Gastroesophageal sphincter (tissue), 4 donors: Measurements from ENCODE around the gene COL18A1. TPM values are rescaled to one million over a fixed set of nuclear protein-coding genes. Genes with fewer than 3 reads are reported as not detected.

Source experiments
- ATAC-seq: fragments of 150-250 bp; one replicate; pipeline ENCODE4 v1.9.1; 2016; ENCODE audit warnings: mild to moderate bottlenecking, moderate library complexity
- H3K27ac ChIP-seq, 4 donors: fragments of 200-600 bp; sonication (generic) in 3 of 4; 1 replicate in 3 of 4; 2 replicates in 1 of 4; pipeline ENCODE4 v1.5.1; 2016 to 2019
- H3K27me3 ChIP-seq: fragments of 200-600 bp; sonication (generic); one replicate; pipeline ENCODE4 v1.5.1; 2019
- H3K36me3 ChIP-seq, 2 donors: fragments of 200-600 bp; sonication (generic); one replicate each; pipeline ENCODE4 v1.5.1; 2019; ENCODE audit warnings: control low read depth in 1 of 2
- H3K4me1 ChIP-seq, 3 donors: fragments of 200-600 bp; sonication (generic); 1 replicate in 2 of 3; 2 replicates in 1 of 3; pipeline ENCODE4 v1.5.1; 2016 to 2019; ENCODE audit warnings: control low read depth in 2 of 3
- H3K4me3 ChIP-seq, 2 donors: fragments of 200-600 bp; sonication (generic); one replicate each; pipeline ENCODE4 v1.5.1; 2019; ENCODE audit warnings: mild to moderate bottlenecking in 1 of 2, moderate library complexity in 1 of 2
- H3K9me3 ChIP-seq, 3 donors: fragments of 200-600 bp; sonication (generic); one replicate each; pipeline ENCODE4 v1.5.1; 2017 to 2019; ENCODE audit warnings: control low read depth in 2 of 3
- CTCF ChIP-seq, 4 experiments: fragments of 200-600 bp in 2 of 4; fragments of 450-650 bp in 2 of 4; sonication (generic) in 1 of 4; IDR thresholded peaks; one replicate each; pipeline ENCODE4 v1.5.1; 2017 to 2019; ENCODE audit warnings: antibody characterized with exemption in 4 of 4, mild to moderate bottlenecking in 2 of 4, moderate library complexity in 2 of 4
- EP300 ChIP-seq: sonication (generic); formaldehyde crosslinking; IDR thresholded peaks from one replicate; pipeline ENCODE4 v1.6.1; 2017; ENCODE audit warnings: antibody characterized with exemption, mild to moderate bottlenecking
- POLR2A ChIP-seq, 2 donors: fragments of 450-650 bp; IDR thresholded peaks; one replicate each; pipeline ENCODE4 v1.6.1; 2017; ENCODE audit warnings: antibody characterized with exemption in 2 of 2, mild to moderate bottlenecking in 2 of 2, moderate library complexity in 1 of 2
- POLR2AphosphoS5 ChIP-seq: sonication (generic); formaldehyde crosslinking; IDR thresholded peaks from one replicate; pipeline ENCODE4 v1.6.1; 2017; ENCODE audit warnings: antibody characterized with exemption
- WGBS, 2 donors: methylation state at CpG; one replicate each; pipeline ENCODE4 v1.1.5; 2018; ENCODE audit warnings: low coverage in 1 of 2; 5-methylcytosine and 5-hydroxymethylcytosine counted together
- total RNA-seq, 4 donors: library from RNA; depleted of rRNA; stranded (reverse); fragments of >200 nt; gene quantifications; one replicate each; pipeline ENCODE4 v1.1.0, GENCODE V29; 2016

The COL18A1 gene
- total RNA-seq, 4 donors from 2014 or later: 69.3 to 116 (median 78.4) TPM

- H3K27ac ChIP-seq: no peak overlapping the region
- H3K9me3 ChIP-seq: peaks cover 0 to 1% (median 0%) of the 10 kb centered on the region in 3 donors
- TF ChIP-seq POLR2A (IDR thresholded peaks at IDR 0.05): no peak
- no peak for TF ChIP-seq EP300
- TF ChIP-seq CTCF (IDR thresholded peaks at IDR 0.05): no peak
- TF ChIP-seq POLR2AphosphoS5: no peak
- H3K4me1 ChIP-seq: no peaks in the 10 kb centered on the region
- peaks cover 0 to 58% of the 10 kb centered on the region in 2 donors for H3K36me3 ChIP-seq
- H3K27me3 ChIP-seq: no peaks in the 10 kb centered on the region
- H3K4me3 ChIP-seq: no peak overlapping the region
- WGBS, 2 donors: 61% methylated on average over 3 of the region's 8 CpGs; no CpG with 5 or more reads in 1 of the 2 donors
- ATAC-seq: no peak
Observed at GRCh38 chr21:45512626-45513002, 107.6 kb downstream of the COL18A1 start.

GRCh38 chr21:45513003-45513717 is 108.2 kb downstream of the COL18A1 start:
- no peak for ATAC-seq
- no CpG with 5 or more reads among the region's 19 CpGs for WGBS, 2 donors
- H3K36me3 ChIP-seq: peaks cover 0 to 58% of the 10 kb centered on the region in 2 donors

GRCh38 chr21:45513741-45514310 is 108.9 kb downstream of the COL18A1 start:
- no CpG with 5 or more reads among the region's 11 CpGs for WGBS, 2 donors
- Histone ChIP-seq H3K27ac (no peak overlapping the region), H3K36me3 (peaks cover 0 to 54% of the 10 kb centered on the region in 2 donors), H3K4me1 (no peaks in the 10 kb centered on the region), H3K9me3 (peaks cover 0 to 13% (median 0%) of the 10 kb centered on the region in 3 donors), H3K27me3 (no peaks in the 10 kb centered on the region), H3K4me3 (no peak overlapping the region)
- TF ChIP-seq CTCF (IDR thresholded peaks at IDR 0.05): no peak
- no peak for TF ChIP-seq EP300
- no peak for TF ChIP-seq POLR2A (IDR thresholded peaks at IDR 0.05)
- TF ChIP-seq POLR2AphosphoS5: no peak
- no peak for ATAC-seq

More at GRCh38 chr21:45513003-45513717, 108.2 kb downstream of the COL18A1 start:
- H3K27ac ChIP-seq: no peak overlapping the region
- no peaks in the 10 kb centered on the region for H3K27me3 ChIP-seq
- H3K9me3 ChIP-seq: peaks cover 0 to 7% (median 0%) of the 10 kb centered on the region in 3 donors
- H3K4me1 ChIP-seq: no peaks in the 10 kb centered on the region
- H3K4me3 ChIP-seq: no peak overlapping the region
- TF ChIP-seq CTCF (IDR thresholded peaks at IDR 0.05) (no peak), POLR2AphosphoS5 (no peak), EP300 (no peak), POLR2A (IDR thresholded peaks at IDR 0.05) (no peak)

- Histone ChIP-seq H3K27me3 (no peaks in the 10 kb centered on the region), H3K36me3 (peaks cover 0 to 48% of the 10 kb centered on the region in 2 donors), H3K9me3 (peaks cover 0 to 20% (median 0%) of the 10 kb centered on the region in 3 donors), H3K4me1 (no peaks in the 10 kb centered on the region), H3K27ac (no peak overlapping the region), H3K4me3 (no peak overlapping the region)
- WGBS, 2 donors: 80% methylated on average over 3 of the region's 22 CpGs; no CpG with 5 or more reads in 1 of the 2 donors
- no peak for ATAC-seq
- TF ChIP-seq CTCF (IDR thresholded peaks at IDR 0.05) (no peak), POLR2AphosphoS5 (no peak), EP300 (no peak), POLR2A (IDR thresholded peaks at IDR 0.05) (no peak)
Observed at GRCh38 chr21:45514311-45515021, 109.5 kb downstream of the COL18A1 start.
